Measurements from ENCODE around the gene SMIM24.
"Not testable (repeated sequence)": the region's sequence is repeated elsewhere in the genome, so short reads cannot be mapped to it uniquely, and the experiment has no call there.

The SMIM24 gene

GRCh38 chr19:3440082-3440481, 40.2 kb downstream of the SMIM24 start:
- DNase-seq (ENCODE audit: low read depth in 1 of 2, low spot score in 1 of 2), result peak in 1 of 2 donors; percentile 38

GRCh38 chr19:3434630-3435553, 45.4 kb downstream of the SMIM24 start:
- peak; percentile 94 to 96 for DNase-seq (ENCODE audit: low read depth in 1 of 2, low spot score in 1 of 2)

GRCh38 chr19:3433805-3434540, 46.4 kb downstream of the SMIM24 start:
- no peak for DNase-seq (ENCODE audit: low read depth in 1 of 2, low spot score in 1 of 2)

GRCh38 chr19:3433313-3433712, 47.0 kb downstream of the SMIM24 start:
- DNase-seq (ENCODE audit: low read depth in 1 of 2, low spot score in 1 of 2), result no peak

GRCh38 chr19:3431760-3432397, 48.4 kb downstream of the SMIM24 start:
- no peak for DNase-seq (ENCODE audit: low read depth in 1 of 2, low spot score in 1 of 2)

GRCh38 chr19:3430366-3430680, 50.0 kb downstream of the SMIM24 start:
- DNase-seq (ENCODE audit: low read depth in 1 of 2, low spot score in 1 of 2), result not testable (repeated sequence)

- no peak for DNase-seq (ENCODE audit: low read depth in 1 of 2, low spot score in 1 of 2)
Observed at GRCh38 chr19:3426433-3426832, 53.9 kb downstream of the SMIM24 start.
